ENCODE data around the gene CEP85. TPM values are rescaled to one million over a fixed set of nuclear protein-coding genes. Genes with fewer than 3 reads are reported as not detected.

Gene CEP85
- total RNA-seq, 2 experiments from 2014 or later = 32.8 to 33.7 TPM

GRCh38 chr1:26284597-26285347, 50.8 kb downstream of the CEP85 start:
- POLR2A ChIA-PET = interaction anchor here (1.1 to 19.5 kb wide), 9 partner anchors 7 to 379 kb away, joined by 3 to 284 read pairs (median 5); partner anchors contain the start of genes CD52, HMGN2, SH3BGRL3 and STMN1
- H3K9me3 Mint-ChIP-seq = no peaks in the 10 kb centered on the region
- H3K4me3 Mint-ChIP-seq = peak overlapping the region; percentile 88
- H3K27me3 Mint-ChIP-seq = no peaks in the 10 kb centered on the region
- peaks cover 85% of the 10 kb centered on the region for H3K4me1 Mint-ChIP-seq (ENCODE audit: low read depth)
- peaks cover 58% of the 10 kb centered on the region for H3K36me3 Mint-ChIP-seq (ENCODE audit: low read depth)
- DNase-seq = peak; percentile 100
- peak; percentile 72 for TF ChIP-seq CTCF (IDR thresholded peaks at IDR 0.05)
- peak overlapping the region; percentile 99 for H3K27ac Mint-ChIP-seq
- CTCF ChIA-PET = interaction anchor here (0.8 to 10.4 kb wide), 18 partner anchors 9 to 147 kb away, joined by 3 to 227 read pairs (median 6); partner anchors contain the start of genes CD52, CEP85, CRYBG2 and DHDDS
- intact Hi-C loops (cut with micrococcal nuclease) = no loop called here
- ATAC-seq = peak; percentile 61

DNA sequence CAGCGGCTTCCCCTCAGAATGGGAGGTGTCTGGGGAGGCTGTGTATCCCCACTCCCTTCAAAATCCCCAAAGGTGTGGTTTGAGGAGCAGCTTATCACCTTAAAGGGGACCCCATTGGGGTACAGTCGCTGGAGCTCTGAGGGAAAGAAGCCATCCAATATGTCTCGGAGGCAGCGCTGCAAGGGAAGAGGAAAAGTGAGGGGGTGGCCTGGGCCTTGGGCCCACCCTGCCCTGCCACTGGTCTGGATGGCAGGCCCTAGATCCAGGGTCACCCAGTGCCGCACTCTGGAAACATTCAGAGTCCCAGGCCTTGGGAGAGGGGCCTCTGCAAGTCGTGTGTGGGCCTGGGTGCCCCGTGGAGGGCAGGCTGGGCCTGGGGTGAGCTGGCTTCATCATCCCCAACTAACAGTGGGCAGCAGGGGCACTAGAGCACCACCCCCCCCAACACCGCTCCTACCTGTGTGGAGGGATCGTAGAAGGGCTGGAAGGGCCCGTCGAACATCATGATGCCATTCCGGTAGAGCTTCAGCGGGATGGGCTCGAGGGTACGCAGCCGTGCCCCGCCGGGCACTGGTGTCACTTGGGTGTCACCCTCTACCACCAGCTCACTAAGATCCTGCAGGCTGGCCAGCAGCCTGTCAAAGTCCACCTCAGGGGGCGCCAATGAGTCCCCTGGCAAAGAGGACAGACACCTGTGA, 51.5 kb downstream of the CEP85 start:
- intact Hi-C loops (cut with micrococcal nuclease) = no loop called here
- H3K27ac Mint-ChIP-seq = peak overlapping the region; percentile 99
- no peak overlapping the region for H3K4me3 Mint-ChIP-seq
- H3K4me1 Mint-ChIP-seq (ENCODE audit: low read depth) = peaks cover 92% of the 10 kb centered on the region
- peak; percentile 11 for TF ChIP-seq CTCF (IDR thresholded peaks at IDR 0.05)
- ChIA-PET CTCF (interaction anchor here (0.6 to 10.4 kb wide), 18 partner anchors 9 to 147 kb away, joined by 3 to 227 read pairs (median 5); partner anchors contain the start of genes CD52, DHDDS and UBXN11), POLR2A (interaction anchor here (0.5 to 19.5 kb wide), 9 partner anchors 8 to 379 kb away, joined by 3 to 284 read pairs (median 5); partner anchors contain the start of genes CD52, HMGN2, SH3BGRL3 and STMN1)
- ATAC-seq (no peak), DNase-seq (peak; percentile 72)
- no peaks in the 10 kb centered on the region for H3K27me3 Mint-ChIP-seq
- H3K9me3 Mint-ChIP-seq = no peaks in the 10 kb centered on the region
- peaks cover 59% of the 10 kb centered on the region for H3K36me3 Mint-ChIP-seq (ENCODE audit: low read depth)

DNA sequence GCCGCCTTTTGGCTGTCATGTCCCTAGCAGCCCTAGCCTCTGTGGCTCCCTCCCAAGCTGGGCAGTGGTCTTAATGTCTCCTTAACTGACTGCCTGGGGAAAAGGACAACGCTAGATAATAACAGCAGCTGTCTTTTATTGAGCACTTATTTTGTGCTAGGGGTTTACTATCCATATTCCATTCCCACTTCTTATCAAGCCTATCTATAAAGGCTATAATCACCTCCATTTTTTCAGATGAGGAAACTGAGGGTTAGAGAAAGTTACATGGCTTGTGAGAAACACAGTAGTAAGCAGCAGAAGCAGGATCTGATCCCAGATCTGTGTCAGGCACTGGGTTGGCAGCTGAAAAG, 52.0 kb downstream of the CEP85 start:
- peaks cover 96% of the 10 kb centered on the region for H3K4me1 Mint-ChIP-seq (ENCODE audit: low read depth)
- H3K36me3 Mint-ChIP-seq (ENCODE audit: low read depth) = peaks cover 54% of the 10 kb centered on the region
- peak overlapping the region; percentile 98 for H3K27ac Mint-ChIP-seq
- intact Hi-C loops (cut with micrococcal nuclease) = no loop called here
- no peak for TF ChIP-seq CTCF (IDR thresholded peaks at IDR 0.05)
- ATAC-seq (no peak), DNase-seq (no peak)
- no peaks in the 10 kb centered on the region for H3K9me3 Mint-ChIP-seq
- H3K4me3 Mint-ChIP-seq = no peak overlapping the region
- no peaks in the 10 kb centered on the region for H3K27me3 Mint-ChIP-seq
- ChIA-PET CTCF (interaction anchor here (0.6 to 10.4 kb wide), 14 partner anchors 10 to 146 kb away, joined by 3 to 227 read pairs (median 8); partner anchors contain the start of genes CD52, DHDDS and UBXN11), POLR2A (interaction anchor here (0.5 to 19.5 kb wide), 6 partner anchors 9 to 150 kb away, joined by 3 to 284 read pairs (median 37); partner anchors contain the start of genes CD52, SH3BGRL3 and UBXN11)

GRCh38 chr1:26287033-26287711, 53.2 kb downstream of the CEP85 start:
- ATAC-seq (peak; percentile 32), DNase-seq (peak; percentile 93)
- no peaks in the 10 kb centered on the region for H3K9me3 Mint-ChIP-seq

More at GRCh38 chr1:26287033-26287711, 53.2 kb downstream of the CEP85 start:
- Mint-ChIP-seq H3K36me3 (ENCODE audit: low read depth) (peaks cover 42% of the 10 kb centered on the region), H3K27me3 (no peaks in the 10 kb centered on the region), H3K27ac (peak overlapping the region; percentile 98), H3K4me3 (peak overlapping the region; percentile 57), H3K4me1 (ENCODE audit: low read depth) (peaks cover 95% of the 10 kb centered on the region)
- intact Hi-C loops (cut with micrococcal nuclease) = no loop called here
- CTCF ChIA-PET = interaction anchor here (1.1 to 10.4 kb wide), 13 partner anchors 8 to 290 kb away, joined by 3 to 227 read pairs (median 13); partner anchors contain the start of genes CD52, CEP85, PAFAH2 and SH3BGRL3
- no peak for TF ChIP-seq CTCF (IDR thresholded peaks at IDR 0.05)
- POLR2A ChIA-PET = interaction anchor here (0.6 to 19.5 kb wide), 7 partner anchors 10 to 1925 kb away, joined by 3 to 284 read pairs (median 44); partner anchors contain the start of genes CD52, SH3BGRL3 and UBXN11

Measured in activated CD8-positive, alpha-beta T cell treated with anti-CD3 and anti-CD28 coated beads for 36 hours (primary cell).